Mesenchymal stem cell (in vitro differentiated cells and primary cell): ENCODE data around the gene COL27A1.
"Not testable (repeated sequence)": the region's sequence is repeated elsewhere in the genome, so short reads cannot be mapped to it uniquely, and the experiment has no call there.

Experiments
- DNase-seq: peaks from one replicate; pipeline ENCODE4 v3.0.0-alpha.2; 2013
- H2AFZ ChIP-seq: one replicate; pipeline ENCODE4 v1.6.1; 2013; ENCODE audit warnings: low read depth, mild to moderate bottlenecking, control low read depth, inconsistent platforms, low read length, moderate library complexity
- H2AK5ac ChIP-seq: 2 replicates; pipeline ENCODE4 v1.6.1; 2013; ENCODE audit warnings: low read length, moderate library complexity, mild to moderate bottlenecking, inconsistent platforms; ENCODE audit not compliant: severe bottlenecking
- H2BK120ac ChIP-seq: one replicate; pipeline ENCODE4 v1.6.1; 2013; ENCODE audit warnings: low read depth, mild to moderate bottlenecking, inconsistent platforms, low read length, moderate library complexity
- H2BK12ac ChIP-seq, 2 experiments: one replicate each; pipeline ENCODE4 v1.6.1; 2013; ENCODE audit warnings: inconsistent platforms in 2 of 2, low read length in 2 of 2, mild to moderate bottlenecking in 2 of 2, moderate library complexity in 2 of 2, control low read depth in 1 of 2
- H2BK15ac ChIP-seq: one replicate; pipeline ENCODE4 v1.6.1; 2013; ENCODE audit warnings: mild to moderate bottlenecking, low read depth, inconsistent platforms; ENCODE audit not compliant: poor library complexity, severe bottlenecking
- H2BK5ac ChIP-seq: 2 replicates; pipeline ENCODE4 v1.6.1; 2013; ENCODE audit warnings: low read depth, mild to moderate bottlenecking, low read length, control low read depth, inconsistent platforms; ENCODE audit not compliant: poor library complexity, severe bottlenecking
- H3K14ac ChIP-seq, 2 experiments: one replicate each; pipeline ENCODE4 v1.6.1; 2013; ENCODE audit warnings: inconsistent platforms in 2 of 2, low read length in 2 of 2, control low read depth in 1 of 2, mild to moderate bottlenecking in 1 of 2, moderate library complexity in 1 of 2
- H3K18ac ChIP-seq, 2 experiments: one replicate each; pipeline ENCODE4 v1.6.1; 2013; ENCODE audit warnings: inconsistent platforms in 2 of 2, low read length in 2 of 2, control low read depth in 1 of 2, low read depth in 1 of 2, mild to moderate bottlenecking in 1 of 2
- H3K23ac ChIP-seq, 2 experiments: one replicate each; pipeline ENCODE4 v1.6.1; 2013; ENCODE audit warnings: inconsistent platforms in 2 of 2, low read length in 2 of 2, mild to moderate bottlenecking in 2 of 2, moderate library complexity in 2 of 2, control low read depth in 1 of 2
- H3K27ac ChIP-seq: 2 replicates; pipeline ENCODE4 v1.5.1; 2013; ENCODE audit warnings: mild to moderate bottlenecking, moderate library complexity, low read length, control low read depth, inconsistent platforms; ENCODE audit not compliant: poor library complexity, severe bottlenecking
- H3K27me3 ChIP-seq, 2 experiments: 2 replicates each; pipeline versions ENCODE4 v1.6.1 to v1.7.0; 2013; ENCODE audit warnings: low read length in 2 of 2, mild to moderate bottlenecking in 2 of 2, moderate library complexity in 2 of 2, control low read depth in 1 of 2, inconsistent platforms in 1 of 2; ENCODE audit not compliant: control insufficient read depth in 1 of 2, insufficient read depth in 1 of 2
- H3K36me3 ChIP-seq, 2 experiments: 2 replicates each; pipeline versions ENCODE4 v1.6.1 to v1.7.0; 2013; ENCODE audit warnings: low read length in 2 of 2, control low read depth in 1 of 2, inconsistent platforms in 1 of 2, low read depth in 1 of 2, mild to moderate bottlenecking in 1 of 2; ENCODE audit not compliant: insufficient read depth in 2 of 2, control insufficient read depth in 1 of 2
- H3K4ac ChIP-seq, 2 experiments: one replicate each; pipeline ENCODE4 v1.6.1; 2013; ENCODE audit warnings: inconsistent platforms in 2 of 2, low read length in 2 of 2, mild to moderate bottlenecking in 2 of 2, moderate library complexity in 2 of 2, control low read depth in 1 of 2, low read depth in 1 of 2
- H3K4me1 ChIP-seq: 2 replicates; pipeline ENCODE4 v1.6.1; 2013; ENCODE audit warnings: low read depth, low read length, control low read depth; ENCODE audit not compliant: control insufficient read depth, insufficient read depth
- H3K4me2 ChIP-seq: 2 replicates; pipeline ENCODE4 v1.6.1; 2013; ENCODE audit warnings: low read length, mild to moderate bottlenecking, inconsistent platforms; ENCODE audit not compliant: poor library complexity, severe bottlenecking
- H3K4me3 ChIP-seq, 2 experiments: 2 replicates each; pipeline versions ENCODE4 v1.5.1 to v1.7.0; 2013; ENCODE audit warnings: low read length in 2 of 2, mild to moderate bottlenecking in 2 of 2, control low read depth in 1 of 2, low read depth in 1 of 2; ENCODE audit not compliant: insufficient read depth in 1 of 2
- H3K79me1 ChIP-seq: replicated peaks from 2 replicates; pipeline ENCODE4 v1.6.1; 2013; ENCODE audit warnings: mild to moderate bottlenecking, control low read depth, low read length, inconsistent platforms; ENCODE audit not compliant: poor library complexity, severe bottlenecking
- H3K9ac ChIP-seq: 2 replicates; pipeline ENCODE4 v1.7.0; 2013; ENCODE audit warnings: mild to moderate bottlenecking, low read length, moderate library complexity
- H3K9me3 ChIP-seq: 2 replicates; pipeline ENCODE4 v1.7.0; 2013; ENCODE audit warnings: mild to moderate bottlenecking, low read length; ENCODE audit not compliant: control insufficient read depth
- H4K8ac ChIP-seq: one replicate; pipeline ENCODE4 v1.6.1; 2013; ENCODE audit warnings: inconsistent platforms, mild to moderate bottlenecking, low read length, moderate library complexity
- H4K91ac ChIP-seq: one replicate; pipeline ENCODE4 v1.6.1; 2013; ENCODE audit warnings: mild to moderate bottlenecking, low read length, inconsistent platforms
- WGBS: methylation state at CpG from one replicate; pipeline ENCODE4 v1.1.7; 2013; ENCODE audit warnings: mixed read lengths; 5-methylcytosine and 5-hydroxymethylcytosine counted together

Gene COL27A1

GRCh38 chr9:114327749-114328148 is 172.4 kb downstream of the COL27A1 start:
- Histone ChIP-seq H3K4me3 (no peak overlapping the region), H2BK15ac (no peak overlapping the region), H3K36me3 (peaks cover 0 to 3% of the 10 kb centered on the region in 2 experiments), H2BK5ac (no peak overlapping the region), H3K79me1 (no peaks in the 10 kb centered on the region), H4K8ac (no peak overlapping the region), H3K9ac (no peak overlapping the region), H4K91ac (no peak overlapping the region), H3K18ac (no peak overlapping the region), H2BK120ac (no peak overlapping the region), H3K9me3 (no peaks in the 10 kb centered on the region), H3K4ac (no peak overlapping the region), H3K27ac (no peak overlapping the region), H3K4me1 (no peaks in the 10 kb centered on the region), H3K4me2 (no peak overlapping the region), H2BK12ac (no peak overlapping the region), H2AK5ac (no peak overlapping the region), H3K23ac (no peak overlapping the region), H3K14ac (no peak overlapping the region), H2AFZ (no peak overlapping the region), H3K27me3 (peaks cover 0 to 23% of the 10 kb centered on the region in 2 experiments)
- 97% methylated on average over 8 of the region's 8 CpGs for WGBS
- DNase-seq: no peak

GRCh38 chr9:114328357-114328820 is 173.1 kb downstream of the COL27A1 start:
- not testable (repeated sequence) for H2BK12ac ChIP-seq, H2BK15ac ChIP-seq, H3K18ac ChIP-seq, H3K36me3 ChIP-seq, H3K27ac ChIP-seq, H2BK120ac ChIP-seq, H3K23ac ChIP-seq, H3K4me2 ChIP-seq, H3K4ac ChIP-seq, H3K79me1 ChIP-seq, H2AFZ ChIP-seq, H3K4me3 ChIP-seq, H3K4me1 ChIP-seq, H4K8ac ChIP-seq, H2AK5ac ChIP-seq, H3K9ac ChIP-seq, DNase-seq, H2BK5ac ChIP-seq, H3K14ac ChIP-seq, H4K91ac ChIP-seq, H3K9me3 ChIP-seq
- WGBS: 91% methylated on average over 8 of the region's 10 CpGs
- H3K27me3 ChIP-seq: peaks cover 0 to 23% of the 10 kb centered on the region in 2 experiments

DNA sequence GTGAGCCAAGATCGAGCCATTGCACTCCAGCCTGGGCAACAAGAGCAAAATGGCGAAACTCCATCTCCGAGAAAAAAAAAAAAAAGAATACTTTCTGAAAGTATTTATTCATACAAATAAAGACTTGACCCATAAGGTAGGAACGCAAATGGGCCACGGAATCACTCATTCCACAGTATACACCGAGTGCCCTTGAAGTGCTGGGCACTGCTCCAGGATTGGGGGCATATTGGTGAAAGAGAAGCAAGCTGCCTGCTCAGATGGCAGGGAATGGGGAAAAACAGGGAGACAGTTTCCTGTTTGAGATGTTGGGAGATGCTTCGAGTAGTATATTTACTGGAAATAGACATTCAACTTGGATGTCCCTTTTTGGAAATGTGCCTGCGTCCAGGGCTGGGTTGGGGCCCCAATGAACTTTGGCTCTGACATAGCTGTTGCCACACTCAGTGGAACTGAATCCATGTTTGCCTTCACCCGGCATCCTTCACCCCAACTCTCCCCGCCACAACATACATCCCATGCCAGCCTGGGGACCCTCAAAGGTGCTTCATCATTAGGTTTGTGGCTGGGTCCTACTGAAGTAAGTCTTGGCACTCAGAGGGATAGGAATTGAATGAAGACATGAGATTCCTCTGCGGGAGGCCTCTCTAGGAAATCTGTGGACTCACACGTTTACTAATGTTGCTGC is 173.7 kb downstream of the COL27A1 start:
- H3K4me2 ChIP-seq, H3K18ac ChIP-seq, H3K23ac ChIP-seq, H3K4me1 ChIP-seq, H2AFZ ChIP-seq, H2BK12ac ChIP-seq, H3K9me3 ChIP-seq, H4K8ac ChIP-seq, DNase-seq, H3K14ac ChIP-seq, H2BK5ac ChIP-seq, H3K36me3 ChIP-seq, H2BK120ac ChIP-seq, H3K4ac ChIP-seq, H2AK5ac ChIP-seq, H3K79me1 ChIP-seq, H3K27ac ChIP-seq, H3K4me3 ChIP-seq, H3K9ac ChIP-seq, H2BK15ac ChIP-seq, H4K91ac ChIP-seq: not testable (repeated sequence)
- peaks cover 0 to 23% of the 10 kb centered on the region in 2 experiments for H3K27me3 ChIP-seq
- WGBS: 92% methylated on average over 3 of the region's 12 CpGs

GRCh38 chr9:114329625-114330022 is 174.3 kb downstream of the COL27A1 start, which contains the start of gene ORM2:
ORM2 (plus strand) TSS chr9:114329869; CDS start chr9:114329905, 36 bp downstream.
- not testable (repeated sequence) for H3K14ac ChIP-seq, H3K23ac ChIP-seq, H3K4me3 ChIP-seq, H3K9me3 ChIP-seq, DNase-seq, H3K27ac ChIP-seq, H3K18ac ChIP-seq, H2BK120ac ChIP-seq, H2BK12ac ChIP-seq, H3K4me1 ChIP-seq, H2AFZ ChIP-seq, H3K4ac ChIP-seq, H4K8ac ChIP-seq, H4K91ac ChIP-seq, H3K79me1 ChIP-seq, H2BK15ac ChIP-seq, H2AK5ac ChIP-seq, H2BK5ac ChIP-seq, H3K4me2 ChIP-seq, H3K9ac ChIP-seq, H3K36me3 ChIP-seq
- peaks cover 0 to 20% of the 10 kb centered on the region in 2 experiments for H3K27me3 ChIP-seq
- no CpG with 5 or more reads among the region's 10 CpGs for WGBS
